Measurements from ENCODE around the gene CALY.

CALY gene

DNA sequence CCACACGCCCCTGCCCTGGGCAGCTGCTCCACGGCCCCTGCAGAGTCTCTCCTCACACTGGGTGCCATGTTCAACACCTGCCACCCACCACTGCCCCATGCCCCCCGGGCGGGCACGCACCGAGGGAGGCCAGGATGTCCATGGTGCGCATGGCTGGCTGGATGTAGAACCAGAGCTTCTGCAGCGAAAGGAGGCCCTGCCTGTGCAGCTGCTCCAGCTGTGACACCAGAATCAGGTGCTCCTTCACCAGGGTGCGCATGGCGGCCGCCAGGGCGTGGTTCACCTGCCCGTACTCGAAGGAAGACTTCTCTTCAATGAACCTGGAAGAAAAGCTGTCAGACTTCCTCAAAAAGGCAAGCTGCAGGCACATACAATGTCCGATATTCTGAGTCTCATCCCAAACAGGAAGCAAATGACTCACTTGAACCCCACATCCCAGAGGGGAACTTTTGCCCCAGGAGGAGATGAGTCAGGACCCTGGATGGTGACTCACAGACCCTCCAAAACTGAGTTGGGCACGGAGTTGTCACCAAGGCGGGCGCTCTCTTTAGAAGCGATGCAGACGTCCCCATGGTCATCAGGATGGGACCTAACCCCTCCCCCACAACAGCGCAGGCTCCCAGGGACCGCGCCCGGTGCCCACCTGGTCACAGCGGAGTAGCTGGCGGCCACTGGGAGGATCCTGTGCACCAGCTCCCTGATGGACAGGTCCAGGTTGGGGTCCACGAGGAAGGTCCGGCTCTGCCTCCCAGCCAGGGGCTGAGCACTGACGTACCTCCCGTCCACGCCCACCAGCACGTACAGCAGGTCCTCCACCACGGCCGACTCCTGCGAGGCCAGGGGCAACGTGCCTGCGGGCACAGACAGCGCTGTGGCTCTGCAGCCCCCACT is 43.5 kb downstream of the CALY start:
- Histone ChIP-seq H3K18ac (ENCODE audit: low read length) (no peak overlapping the region), H3K4ac (ENCODE audit: low read depth, low read length) (no peak overlapping the region), H3K4me1 (ENCODE audit: control insufficient read depth, low read depth, low read length) (no peaks in the 10 kb centered on the region), H3K4me2 (ENCODE audit: low read length) (no peak overlapping the region), H3K27me3 (ENCODE audit: insufficient read depth, low read length, poor library complexity) (no peaks in the 10 kb centered on the region), H3K56ac (ENCODE audit: low read length) (no peak overlapping the region), H2BK5ac (ENCODE audit: low read length) (no peak overlapping the region), H3K4me3 (ENCODE audit: low read length) (no peak overlapping the region), H4K5ac (ENCODE audit: low read length) (no peak overlapping the region), H3K79me2 (ENCODE audit: control insufficient read depth, insufficient read depth, low read length) (no peaks in the 10 kb centered on the region), H2BK120ac (ENCODE audit: low read depth, low read length) (no peak overlapping the region), H3K36me3 (ENCODE audit: control insufficient read depth, insufficient read depth, low read length) (peaks cover 7% of the 10 kb centered on the region), H3K9ac (ENCODE audit: low read length) (no peak overlapping the region), H3K27ac (ENCODE audit: low read depth, low read length) (no peak overlapping the region), H3K79me1 (ENCODE audit: low read length) (no peaks in the 10 kb centered on the region), H4K8ac (ENCODE audit: low read depth, low read length) (no peak overlapping the region), H2BK15ac (replicated peaks; ENCODE audit: low read depth) (no peak overlapping the region), H2AK5ac (ENCODE audit: low read length) (no peak overlapping the region), H3K23ac (ENCODE audit: low read length) (no peak overlapping the region)
- no peak for DNase-seq
- no CpG with 5 or more reads among the region's 38 CpGs for WGBS (ENCODE audit: extremely low coverage, insufficient coverage, low lambda C conversion rate)

GRCh38 chr10:133289761-133290160 is 46.9 kb downstream of the CALY start:
- H3K27ac ChIP-seq (ENCODE audit: low read depth, low read length) = no peak overlapping the region
- no peak overlapping the region for H3K56ac ChIP-seq (ENCODE audit: low read length)
- H2BK15ac ChIP-seq (replicated peaks; ENCODE audit: low read depth) = no peak overlapping the region
- no peak overlapping the region for H3K23ac ChIP-seq (ENCODE audit: low read length)
- no peaks in the 10 kb centered on the region for H3K4me1 ChIP-seq (ENCODE audit: control insufficient read depth, low read depth, low read length)
- no peak overlapping the region for H3K4ac ChIP-seq (ENCODE audit: low read depth, low read length)
- H3K79me2 ChIP-seq (ENCODE audit: control insufficient read depth, insufficient read depth, low read length) = no peaks in the 10 kb centered on the region
- no peak overlapping the region for H2BK120ac ChIP-seq (ENCODE audit: low read depth, low read length)
- no peak overlapping the region for H4K8ac ChIP-seq (ENCODE audit: low read depth, low read length)
- no peak overlapping the region for H4K5ac ChIP-seq (ENCODE audit: low read length)
- no peak overlapping the region for H3K4me2 ChIP-seq (ENCODE audit: low read length)
- no CpG with 5 or more reads among the region's 24 CpGs for WGBS (ENCODE audit: extremely low coverage, insufficient coverage, low lambda C conversion rate)
- no peak for DNase-seq
- no peaks in the 10 kb centered on the region for H3K79me1 ChIP-seq (ENCODE audit: low read length)
- H3K27me3 ChIP-seq (ENCODE audit: insufficient read depth, low read length, poor library complexity) = no peaks in the 10 kb centered on the region
- no peak overlapping the region for H3K18ac ChIP-seq (ENCODE audit: low read length)
- H3K9ac ChIP-seq (ENCODE audit: low read length) = no peak overlapping the region
- H3K4me3 ChIP-seq (ENCODE audit: low read length) = no peak overlapping the region
- H2BK5ac ChIP-seq (ENCODE audit: low read length) = no peak overlapping the region
- H2AK5ac ChIP-seq (ENCODE audit: low read length) = no peak overlapping the region
- peaks cover 3% of the 10 kb centered on the region for H3K36me3 ChIP-seq (ENCODE audit: control insufficient read depth, insufficient read depth, low read length)

DNA sequence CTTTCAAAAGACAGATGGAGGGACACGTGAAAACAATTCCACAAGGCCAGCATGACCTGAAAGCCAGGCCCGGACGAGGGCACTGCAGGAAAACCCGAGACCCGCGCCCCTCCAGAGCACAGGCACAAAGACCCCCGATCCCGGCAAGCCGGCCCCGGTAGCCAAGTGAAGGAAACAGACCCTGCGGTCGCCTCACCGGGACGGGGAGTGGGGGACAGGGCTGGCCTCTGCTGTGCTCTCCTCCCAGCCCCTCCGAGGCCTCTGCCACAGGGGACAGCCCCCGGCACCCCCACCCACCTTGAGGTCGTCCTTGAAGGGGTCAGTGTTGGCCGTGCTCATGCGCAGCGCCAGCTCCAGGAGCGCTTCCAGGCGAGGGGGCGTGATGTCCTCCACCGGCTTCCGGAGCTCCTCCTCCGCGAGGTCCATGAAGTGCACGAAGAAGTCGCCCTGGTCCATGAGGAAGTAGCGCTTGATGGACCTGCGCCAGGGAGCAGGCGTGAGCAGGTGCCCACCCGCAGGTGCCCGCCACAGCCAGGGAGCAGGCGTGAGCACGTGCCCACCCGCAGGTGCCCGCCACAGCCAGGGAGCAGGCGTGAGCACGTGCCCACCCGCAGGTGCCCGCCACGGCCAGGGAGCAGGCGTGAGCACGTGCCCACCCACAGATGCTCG is 48.7 kb downstream of the CALY start:
- no CpG with 5 or more reads among the region's 46 CpGs for WGBS (ENCODE audit: extremely low coverage, insufficient coverage, low lambda C conversion rate)
- Histone ChIP-seq H3K23ac (ENCODE audit: low read length) (no peak overlapping the region), H4K5ac (ENCODE audit: low read length) (no peak overlapping the region), H4K8ac (ENCODE audit: low read depth, low read length) (no peak overlapping the region), H3K79me2 (ENCODE audit: control insufficient read depth, insufficient read depth, low read length) (no peaks in the 10 kb centered on the region), H3K79me1 (ENCODE audit: low read length) (no peaks in the 10 kb centered on the region), H3K56ac (ENCODE audit: low read length) (no peak overlapping the region), H2BK120ac (ENCODE audit: low read depth, low read length) (no peak overlapping the region), H2BK15ac (replicated peaks; ENCODE audit: low read depth) (no peak overlapping the region), H2AK5ac (ENCODE audit: low read length) (no peak overlapping the region), H3K36me3 (ENCODE audit: control insufficient read depth, insufficient read depth, low read length) (peaks cover 9% of the 10 kb centered on the region), H3K4me1 (ENCODE audit: control insufficient read depth, low read depth, low read length) (no peaks in the 10 kb centered on the region), H2BK5ac (ENCODE audit: low read length) (no peak overlapping the region), H3K4me3 (ENCODE audit: low read length) (no peak overlapping the region), H3K18ac (ENCODE audit: low read length) (no peak overlapping the region), H3K9ac (ENCODE audit: low read length) (no peak overlapping the region), H3K27ac (ENCODE audit: low read depth, low read length) (no peak overlapping the region), H3K27me3 (ENCODE audit: insufficient read depth, low read length, poor library complexity) (no peaks in the 10 kb centered on the region), H3K4ac (ENCODE audit: low read depth, low read length) (no peak overlapping the region), H3K4me2 (ENCODE audit: low read length) (no peak overlapping the region)
- DNase-seq = no peak

DNA sequence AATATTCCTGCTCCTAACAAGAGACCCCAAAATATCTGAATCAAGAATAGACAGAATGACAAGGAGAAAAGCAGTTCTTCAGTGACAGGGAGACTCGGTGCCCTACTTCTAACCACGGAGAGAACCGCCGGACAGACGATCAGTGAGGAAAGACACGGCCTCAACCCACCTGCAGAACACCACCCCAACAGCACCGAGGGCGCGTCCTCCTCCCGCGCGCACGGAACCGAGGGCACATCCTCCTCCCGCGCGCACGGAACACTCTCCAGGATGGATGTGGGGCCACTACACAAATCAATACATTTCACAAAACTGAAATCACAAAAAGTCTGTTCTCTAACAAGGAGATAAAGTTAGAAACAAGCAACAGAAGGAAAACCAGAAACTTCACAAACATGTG is 50.3 kb downstream of the CALY start:
- no peak overlapping the region for H4K8ac ChIP-seq (ENCODE audit: low read depth, low read length)
- no peak overlapping the region for H3K18ac ChIP-seq (ENCODE audit: low read length)
- no peaks in the 10 kb centered on the region for H3K27me3 ChIP-seq (ENCODE audit: insufficient read depth, low read length, poor library complexity)
- no peak overlapping the region for H3K4me3 ChIP-seq (ENCODE audit: low read length)
- DNase-seq = no peak
- H3K4me1 ChIP-seq (ENCODE audit: control insufficient read depth, low read depth, low read length) = no peaks in the 10 kb centered on the region
- no peak overlapping the region for H2BK15ac ChIP-seq (replicated peaks; ENCODE audit: low read depth)
- no peak overlapping the region for H4K5ac ChIP-seq (ENCODE audit: low read length)
- no peak overlapping the region for H2BK5ac ChIP-seq (ENCODE audit: low read length)
- no peak overlapping the region for H3K56ac ChIP-seq (ENCODE audit: low read length)
- H3K79me2 ChIP-seq (ENCODE audit: control insufficient read depth, insufficient read depth, low read length) = no peaks in the 10 kb centered on the region
- H3K9ac ChIP-seq (ENCODE audit: low read length) = no peak overlapping the region
- no peak overlapping the region for H2AK5ac ChIP-seq (ENCODE audit: low read length)
- no peak overlapping the region for H3K4ac ChIP-seq (ENCODE audit: low read depth, low read length)
- H3K27ac ChIP-seq (ENCODE audit: low read depth, low read length) = no peak overlapping the region
- no peak overlapping the region for H3K4me2 ChIP-seq (ENCODE audit: low read length)
- no peak overlapping the region for H2BK120ac ChIP-seq (ENCODE audit: low read depth, low read length)
- no peaks in the 10 kb centered on the region for H3K79me1 ChIP-seq (ENCODE audit: low read length)
- WGBS (ENCODE audit: extremely low coverage, insufficient coverage, low lambda C conversion rate) = no CpG with 5 or more reads among the region's 18 CpGs
- H3K23ac ChIP-seq (ENCODE audit: low read length) = no peak overlapping the region
- H3K36me3 ChIP-seq (ENCODE audit: control insufficient read depth, insufficient read depth, low read length) = peaks cover 8% of the 10 kb centered on the region

DNA sequence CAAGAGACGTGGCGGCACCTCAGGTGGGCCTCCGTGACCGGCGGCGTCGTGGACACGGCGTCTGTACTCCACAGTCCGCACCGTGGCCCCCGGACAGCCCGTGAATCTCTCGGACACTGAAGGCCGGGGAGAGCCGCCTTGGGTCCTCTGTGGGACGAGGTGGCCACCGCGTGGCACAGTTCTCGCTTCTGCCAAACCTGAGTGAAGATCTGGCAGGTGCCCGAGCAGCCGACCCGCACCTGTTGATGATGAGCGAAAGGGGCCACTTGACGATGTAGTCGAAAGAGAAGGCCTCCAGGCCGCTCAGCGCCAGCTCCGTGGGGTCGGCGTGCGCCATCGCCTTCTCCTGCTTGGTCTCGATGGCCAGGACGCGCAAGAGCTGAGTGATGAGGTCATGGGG is 51.5 kb downstream of the CALY start:
- no peak overlapping the region for H3K56ac ChIP-seq (ENCODE audit: low read length)
- H3K18ac ChIP-seq (ENCODE audit: low read length) = no peak overlapping the region
- no peak overlapping the region for H3K4me3 ChIP-seq (ENCODE audit: low read length)
- no peak overlapping the region for H2BK120ac ChIP-seq (ENCODE audit: low read depth, low read length)
- no CpG with 5 or more reads among the region's 36 CpGs for WGBS (ENCODE audit: extremely low coverage, insufficient coverage, low lambda C conversion rate)
- H3K4me2 ChIP-seq (ENCODE audit: low read length) = no peak overlapping the region
- no peak overlapping the region for H3K27ac ChIP-seq (ENCODE audit: low read depth, low read length)
- H3K4me1 ChIP-seq (ENCODE audit: control insufficient read depth, low read depth, low read length) = no peaks in the 10 kb centered on the region
- no peak overlapping the region for H4K5ac ChIP-seq (ENCODE audit: low read length)
- H3K4ac ChIP-seq (ENCODE audit: low read depth, low read length) = no peak overlapping the region
- H3K23ac ChIP-seq (ENCODE audit: low read length) = no peak overlapping the region
- H3K9ac ChIP-seq (ENCODE audit: low read length) = no peak overlapping the region
- no peaks in the 10 kb centered on the region for H3K27me3 ChIP-seq (ENCODE audit: insufficient read depth, low read length, poor library complexity)
- H3K79me1 ChIP-seq (ENCODE audit: low read length) = no peaks in the 10 kb centered on the region
- H2BK5ac ChIP-seq (ENCODE audit: low read length) = no peak overlapping the region
- H3K36me3 ChIP-seq (ENCODE audit: control insufficient read depth, insufficient read depth, low read length) = peaks cover 8% of the 10 kb centered on the region
- no peak for DNase-seq
- no peak overlapping the region for H2BK15ac ChIP-seq (replicated peaks; ENCODE audit: low read depth)
- H3K79me2 ChIP-seq (ENCODE audit: control insufficient read depth, insufficient read depth, low read length) = no peaks in the 10 kb centered on the region
- H2AK5ac ChIP-seq (ENCODE audit: low read length) = no peak overlapping the region
- no peak overlapping the region for H4K8ac ChIP-seq (ENCODE audit: low read depth, low read length)

Data from mesendoderm (in vitro differentiated cells).